CD4-positive, alpha-beta T cell treated with Interferon gamma for 1 hour (primary cell): Measurements from ENCODE around the gene SH3BGRL2.
"Not testable (repeated sequence)": the region's sequence is repeated elsewhere in the genome, so short reads cannot be mapped to it uniquely, and the experiment has no call there.

Experiments
- DNase-seq: peaks from one replicate; pipeline ENCODE4 v3.0.0-alpha.2; 2020

Gene SH3BGRL2

DNA sequence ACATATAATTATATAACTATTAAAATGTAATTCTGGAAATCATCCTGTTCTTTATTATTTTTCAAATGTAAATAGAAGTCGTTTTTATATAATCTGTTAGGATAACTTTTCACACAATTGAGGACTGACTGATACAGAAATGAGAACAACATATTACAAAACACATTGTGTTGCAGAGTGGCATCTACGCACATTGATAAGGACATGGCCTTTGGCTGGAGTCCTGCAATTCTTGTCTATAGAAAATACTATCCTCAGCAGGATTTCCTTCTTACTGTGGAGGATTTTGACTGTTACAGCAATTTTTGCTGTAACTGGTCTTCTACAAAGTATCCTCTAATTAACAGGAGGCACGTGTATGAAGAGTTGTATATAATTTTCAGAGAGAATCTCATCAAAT is 19.8 kb downstream of the SH3BGRL2 start:
- no peak for DNase-seq

- no peak for DNase-seq
Measured at GRCh38 chr6:79656134-79656533, 25.0 kb downstream of the SH3BGRL2 start.

DNA sequence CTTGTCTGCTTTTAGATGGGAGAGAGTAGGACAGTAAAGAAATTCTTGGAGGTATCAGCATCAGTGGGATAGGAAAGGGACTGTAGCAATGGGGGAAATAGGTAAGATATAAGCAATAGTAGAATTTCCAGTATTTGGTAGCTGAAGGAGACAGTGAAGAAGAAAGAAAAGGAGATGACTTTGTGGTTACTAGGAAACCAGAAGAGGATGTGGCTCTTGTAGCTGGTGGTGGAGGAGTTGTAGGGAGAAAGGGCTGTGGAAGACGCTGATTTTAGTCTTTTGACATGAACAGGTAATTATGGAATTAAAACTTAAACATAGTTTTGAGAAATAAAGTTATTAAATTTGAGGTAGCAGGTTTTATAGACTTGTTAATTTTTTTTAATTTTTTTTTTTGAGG is 26.1 kb downstream of the SH3BGRL2 start:
- DNase-seq: no peak

GRCh38 chr6:79663655-79664054 is 32.5 kb downstream of the SH3BGRL2 start:
- not testable (repeated sequence) for DNase-seq

- no peak for DNase-seq
Measured at GRCh38 chr6:79665725-79666551, 34.8 kb downstream of the SH3BGRL2 start.

GRCh38 chr6:79666634-79667033 is 35.5 kb downstream of the SH3BGRL2 start:
- no peak for DNase-seq

- DNase-seq: no peak
Measured at GRCh38 chr6:79668381-79668780, 37.3 kb downstream of the SH3BGRL2 start.

DNA sequence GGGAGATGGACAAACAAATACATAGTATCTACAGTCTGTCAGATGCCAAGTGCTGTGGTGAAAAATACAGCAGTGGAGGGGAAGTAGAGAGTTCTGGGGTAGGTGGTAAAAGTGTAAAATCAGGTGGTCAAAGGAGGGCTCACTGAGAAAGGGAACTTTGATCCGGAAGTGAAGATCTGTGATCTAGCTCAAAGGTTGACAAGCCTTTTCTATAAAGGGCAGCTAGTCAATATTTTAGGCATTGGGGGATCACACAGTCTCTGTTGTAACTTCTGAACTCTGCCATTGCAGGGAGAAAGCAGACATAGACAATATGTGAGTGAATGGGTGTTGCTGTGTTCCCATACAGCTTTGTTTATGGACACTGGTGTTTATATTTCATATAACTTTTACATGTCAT is 38.6 kb downstream of the SH3BGRL2 start:
- DNase-seq: no peak

- DNase-seq: no peak
Measured at GRCh38 chr6:79670789-79671188, 39.7 kb downstream of the SH3BGRL2 start.

DNA sequence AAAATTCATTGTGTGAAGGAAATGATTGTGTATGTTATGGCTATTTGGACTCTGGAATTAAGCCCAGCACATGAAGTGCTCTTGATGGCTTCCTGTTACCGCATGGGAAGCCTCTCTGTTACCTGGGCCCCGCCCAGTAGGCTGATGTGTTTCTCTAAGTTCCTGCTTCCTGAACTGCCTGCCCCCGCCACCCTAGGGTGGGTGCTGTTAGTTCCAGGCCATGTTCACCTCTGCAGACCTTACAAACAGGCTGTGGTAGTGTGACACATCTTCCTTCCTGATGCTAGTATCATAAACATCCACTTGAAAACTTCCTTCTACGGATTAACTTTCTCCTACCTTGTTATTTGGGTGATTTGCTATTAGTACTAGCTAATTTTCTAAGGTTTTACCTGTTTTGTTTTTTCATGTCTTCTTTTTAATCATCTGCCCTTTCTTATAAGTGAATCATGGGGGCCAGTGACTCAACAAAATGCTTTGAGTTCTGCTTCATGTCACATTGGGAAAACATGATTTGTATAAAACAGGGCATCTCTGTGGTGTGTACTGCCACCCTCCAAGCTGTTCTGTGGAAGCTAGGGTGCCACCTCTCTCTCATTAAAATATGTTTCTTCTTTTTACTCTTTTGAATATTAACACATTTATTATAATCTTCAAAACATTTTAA is 40.6 kb downstream of the SH3BGRL2 start:
- peak; percentile 19 for DNase-seq

DNA sequence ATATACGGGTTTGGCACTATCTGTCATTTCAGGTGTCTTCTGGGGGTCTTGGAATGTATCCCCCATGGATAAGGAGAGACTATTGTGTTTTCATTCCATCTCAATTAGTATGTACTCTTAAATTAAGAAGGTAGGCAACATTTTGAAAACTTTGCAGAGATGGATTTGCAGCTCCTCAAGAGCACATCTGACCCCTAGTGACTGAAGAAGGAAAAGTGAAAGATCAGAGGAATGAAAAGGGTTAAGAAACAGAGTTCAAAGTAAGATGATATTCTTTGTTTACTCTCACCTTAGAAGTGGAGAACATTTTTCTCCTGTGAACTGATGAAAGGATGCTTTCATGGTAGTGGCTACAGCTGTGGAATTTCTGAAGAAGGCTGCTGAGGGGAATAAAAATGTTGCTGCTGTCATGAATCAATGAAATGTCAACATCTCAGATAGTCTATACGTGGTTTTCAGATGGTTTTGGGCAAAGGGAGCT is 41.5 kb downstream of the SH3BGRL2 start:
- no peak for DNase-seq

- no peak for DNase-seq
Measured at GRCh38 chr6:79673947-79674346, 42.8 kb downstream of the SH3BGRL2 start.

- no peak for DNase-seq
Measured at GRCh38 chr6:79676785-79677736, 45.9 kb downstream of the SH3BGRL2 start.

DNA sequence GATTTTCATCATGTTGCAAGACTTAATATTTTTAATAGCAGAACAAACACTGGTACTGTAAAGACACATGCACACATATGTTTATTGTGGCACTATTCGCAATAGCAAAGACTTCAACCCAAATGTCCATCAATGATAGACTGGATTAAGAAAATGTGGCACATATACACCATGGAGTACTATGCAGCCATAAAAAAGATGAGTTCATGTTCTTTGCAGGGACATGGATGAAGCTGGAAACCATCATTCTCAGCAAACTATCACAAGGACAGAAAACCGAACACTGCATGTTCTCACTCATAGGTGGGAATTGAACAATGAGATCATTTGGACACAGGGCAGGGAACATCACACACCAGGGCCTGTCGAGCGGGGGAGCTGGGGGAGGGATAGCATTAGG is 51.6 kb downstream of the SH3BGRL2 start:
- not testable (repeated sequence) for DNase-seq

DNA sequence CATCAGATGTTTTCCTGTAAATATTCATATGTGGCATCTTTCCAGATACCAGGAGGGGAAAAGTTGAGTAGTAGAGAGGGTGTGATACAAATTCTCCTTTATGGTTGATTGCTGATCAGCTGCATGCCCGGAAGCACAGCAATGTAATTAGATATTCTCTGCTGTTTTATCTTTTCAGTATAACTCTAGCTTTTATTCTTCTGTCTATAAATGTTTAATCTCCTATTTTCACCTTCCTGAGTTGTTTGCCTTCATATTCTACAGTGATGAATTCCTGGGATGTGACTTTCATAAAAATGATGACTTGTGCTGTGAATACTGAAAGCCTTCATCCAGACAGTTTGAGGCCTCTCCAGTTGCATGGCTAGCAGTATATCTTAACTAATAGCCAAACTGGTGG is 53.7 kb downstream of the SH3BGRL2 start:
- DNase-seq: no peak

DNA sequence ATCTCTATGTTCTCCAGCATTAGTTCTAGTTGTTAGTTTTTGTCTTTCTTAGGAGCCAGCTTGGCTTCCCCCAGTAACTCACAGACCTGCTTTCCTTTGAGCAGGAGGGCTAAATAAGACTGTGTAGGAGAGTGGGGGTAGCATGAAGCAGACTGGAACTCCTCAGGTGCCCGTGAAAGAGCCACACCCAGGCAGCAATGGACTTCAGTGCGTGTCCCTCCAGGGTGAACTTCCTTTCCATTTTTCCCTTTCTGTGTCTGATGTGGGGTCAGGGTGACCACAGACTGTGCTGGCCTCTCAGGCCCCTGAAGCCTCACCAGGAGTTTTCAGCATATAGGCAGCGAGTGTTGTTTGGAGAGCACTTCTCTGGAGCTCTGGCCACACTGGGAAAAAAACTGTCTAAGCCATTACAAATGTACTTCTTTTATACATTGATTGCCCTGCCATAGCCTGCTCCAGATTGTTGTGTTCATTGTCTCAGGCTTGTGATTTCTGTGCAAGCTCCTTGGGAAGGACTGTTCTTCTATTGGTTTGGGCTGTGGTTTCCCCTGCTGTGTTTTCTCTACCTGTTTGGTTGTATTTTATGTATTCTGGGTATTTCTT is 55.7 kb downstream of the SH3BGRL2 start:
- no peak for DNase-seq

DNA sequence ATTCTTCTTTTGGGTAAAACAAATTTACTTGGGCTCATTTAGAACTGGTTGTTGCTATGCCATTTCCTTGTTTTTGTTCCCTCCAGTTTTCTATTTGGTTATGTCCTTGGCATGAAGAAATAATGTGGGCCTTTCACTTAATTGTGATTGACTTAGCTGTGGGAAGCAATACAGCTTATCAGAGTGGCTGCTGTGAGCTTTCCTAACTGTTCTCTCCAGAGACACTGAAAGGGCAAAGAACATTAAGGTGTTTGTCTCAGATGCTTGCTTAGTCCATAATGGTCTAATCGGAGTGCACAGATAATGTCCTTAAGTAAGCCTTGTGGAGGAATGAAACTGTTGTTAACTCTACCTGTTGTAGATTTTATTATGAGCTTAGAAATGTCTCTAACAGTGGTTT is 56.6 kb downstream of the SH3BGRL2 start:
- DNase-seq: no peak

DNA sequence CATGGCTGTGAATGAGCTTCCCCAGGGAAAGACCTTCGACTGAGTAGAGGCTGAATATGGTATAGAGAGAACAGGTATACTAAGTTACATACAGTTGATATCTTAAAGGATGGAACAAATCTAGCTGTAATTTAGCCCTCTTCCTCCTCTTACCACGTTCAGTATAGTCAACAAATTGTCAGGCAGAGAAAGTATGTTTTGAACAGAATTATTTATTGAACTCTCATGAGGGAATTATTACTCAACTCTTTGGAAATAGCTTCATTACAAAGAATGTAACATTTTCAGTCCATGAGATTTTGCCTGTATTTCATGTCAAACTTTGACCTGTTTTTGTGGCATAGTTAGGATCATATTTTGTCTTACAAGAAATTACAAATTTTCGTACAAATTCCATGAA is 63.0 kb downstream of the SH3BGRL2 start:
- no peak for DNase-seq

- no peak for DNase-seq
Measured at GRCh38 chr6:79694623-79695343, 63.7 kb downstream of the SH3BGRL2 start.

DNA sequence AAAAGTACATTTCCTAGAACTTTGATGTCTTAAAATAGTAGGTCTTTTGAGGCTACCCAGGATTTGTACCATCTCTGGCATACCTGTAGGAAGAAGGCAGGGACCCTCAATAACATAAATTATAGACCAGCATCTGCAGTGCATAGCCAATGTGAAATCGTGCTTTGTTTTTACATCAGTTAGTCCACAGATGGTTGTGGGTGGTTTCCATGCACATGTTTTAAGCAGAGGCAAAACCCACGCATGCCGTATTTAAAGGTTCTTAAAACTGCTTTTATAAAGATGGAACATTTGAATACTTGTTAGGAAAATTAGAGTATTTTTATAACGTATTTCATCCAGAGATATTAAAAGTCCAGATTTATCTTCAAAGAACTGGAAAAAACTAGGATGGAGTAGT is 66.3 kb downstream of the SH3BGRL2 start:
- no peak for DNase-seq

DNA sequence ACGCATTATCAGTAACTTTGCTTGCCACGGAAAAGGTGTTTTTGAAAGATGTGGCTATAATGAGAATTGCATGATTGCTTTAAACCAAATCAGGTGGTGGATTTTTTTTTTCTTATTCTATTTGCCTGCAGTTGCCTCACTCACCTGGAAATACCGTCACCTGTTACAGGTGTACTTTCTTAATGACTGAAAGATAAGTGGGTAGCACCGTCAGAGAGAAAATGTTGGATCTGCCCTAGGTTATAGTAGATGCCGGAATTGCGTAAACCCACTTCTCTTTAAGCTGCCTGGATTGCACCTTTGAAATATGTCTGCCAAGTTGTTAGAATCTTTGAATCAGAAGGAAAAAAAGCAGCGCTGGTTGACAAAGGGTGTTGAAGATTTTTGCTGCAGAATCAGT is 68.5 kb downstream of the SH3BGRL2 start:
- no peak for DNase-seq

- DNase-seq: no peak
Measured at GRCh38 chr6:79702691-79703090, 71.6 kb downstream of the SH3BGRL2 start.
